C4-2B (cell line): ENCODE results near the gene CTDP1.

Experiments used
- CTCF ChIP-seq: fragments of 450-650 bp; conservative IDR thresholded peaks from 2 replicates; pipeline ENCODE4 v1.5.1; 2017; ENCODE audit warnings: mild to moderate bottlenecking
- ZFX ChIP-seq: fragments of 450-650 bp; IDR thresholded peaks from 2 replicates; pipeline ENCODE4 v1.6.1; 2017

GRCh38 chr18:79706006-79706405, 26.4 kb downstream of the CTDP1 start:
- no peak for TF ChIP-seq CTCF
- TF ChIP-seq ZFX: no peak
